Endothelial cell of umbilical vein (primary cell): ENCODE results near the gene MRPL54. TPM values are rescaled to one million over a fixed set of nuclear protein-coding genes. Genes with fewer than 3 reads are reported as not detected.

Experiments
- BruUV-seq: library from RNA; stranded (reverse); fragments of 400-500 nt; replicated peaks from 2 replicates; lab custom pipeline; 2021; lab: Mats Ljungman, UMichigan
- CTCF ChIA-PET: fragments of 300-600, 350-600 bp; sonication (Branson Sonifier 250); formaldehyde crosslinking; loops from one replicate; lab custom pipeline; 2021; ENCODE audit warnings: antibody characterized with exemption, inconsistent platforms; lab: Charles Lee
- POLR2A ChIA-PET: fragments of 300-600, 350-600 bp; sonication (Branson Sonifier 250); formaldehyde crosslinking; loops from one replicate; lab custom pipeline; 2021; ENCODE audit warnings: antibody characterized with exemption, inconsistent platforms; lab: Charles Lee
- DNase-seq: peaks from one replicate; pipeline ENCODE4 v3.0.0-alpha.2; 2011; ENCODE audit warnings: low read depth, low spot score
- FAIRE-seq: peaks from 2 replicates; lab custom pipeline; 2011; peaks lifted over from hg19 to GRCh38; lab: Jason Lieb, UNC
- H2AFZ ChIP-seq: 2 replicates; pipeline ENCODE4 v1.6.0; 2012; ENCODE audit warnings: low read depth, low read length, control low read depth, inconsistent platforms
- H3K27ac ChIP-seq: 2 replicates; pipeline ENCODE4 v1.5.1; 2011; ENCODE audit warnings: low read depth, mild to moderate bottlenecking, control low read depth, low read length, moderate library complexity; ENCODE audit not compliant: insufficient read depth
- H3K27me3 ChIP-seq, 2 experiments: 2 replicates each; pipeline versions ENCODE4 v1.6.0 to v1.6.1; 2011; ENCODE audit warnings: low read length in 2 of 2, mixed read lengths in 1 of 2; ENCODE audit not compliant: control insufficient read depth in 2 of 2, insufficient read depth in 2 of 2
- H3K36me3 ChIP-seq, 2 experiments: 2 replicates in 1 of 2; 3 replicates in 1 of 2; pipeline ENCODE4 v1.5.1; 2011; ENCODE audit warnings: low read length in 2 of 2, mild to moderate bottlenecking in 1 of 2, moderate library complexity in 1 of 2; ENCODE audit not compliant: control insufficient read depth in 2 of 2, insufficient read depth in 2 of 2; ENCODE audit errors: extremely low read depth in 1 of 2
- H3K4me1 ChIP-seq: 3 replicates; pipeline ENCODE4 v1.5.1; 2011; ENCODE audit warnings: mild to moderate bottlenecking, low read length; ENCODE audit not compliant: control insufficient read depth, insufficient read depth; ENCODE audit errors: extremely low read depth
- H3K4me2 ChIP-seq: 2 replicates; pipeline ENCODE4 v1.6.1; 2011; ENCODE audit warnings: low read length, control low read depth, mixed read lengths; ENCODE audit not compliant: insufficient read depth
- H3K4me3 ChIP-seq, 3 experiments: fragments of 200-600 bp in 1 of 3; sonication (generic), shearing (Covaris generic) in 1 of 3; replicated peaks in 1 of 3; 2 replicates each; pipeline ENCODE4 v1.5.1; 2011 to 2016; ENCODE audit warnings: control low read depth in 3 of 3, low read length in 3 of 3, mild to moderate bottlenecking in 2 of 3, inconsistent platforms in 1 of 3, low read depth in 1 of 3, moderate library complexity in 1 of 3; ENCODE audit not compliant: insufficient read depth in 1 of 3
- H3K79me2 ChIP-seq: 2 replicates; pipeline ENCODE4 v1.6.0; 2012; ENCODE audit warnings: low read length, inconsistent platforms; ENCODE audit not compliant: control insufficient read depth, insufficient read depth
- H3K9ac ChIP-seq: replicated peaks from 2 replicates; pipeline ENCODE3; 2011; ENCODE audit warnings: low read length, control low read depth; ENCODE audit not compliant: insufficient read depth; ENCODE audit errors: extremely low read depth
- H3K9me1 ChIP-seq: replicated peaks from 3 replicates; pipeline ENCODE4 v1.6.0; 2011; ENCODE audit warnings: mild to moderate bottlenecking, low read length; ENCODE audit not compliant: control insufficient read depth, insufficient read depth; ENCODE audit errors: extremely low read depth
- H3K9me3 ChIP-seq: replicated peaks from 2 replicates; pipeline ENCODE4 v1.5.1; 2012; ENCODE audit warnings: low read length, inconsistent platforms; ENCODE audit not compliant: control insufficient read depth, insufficient read depth
- H4K20me1 ChIP-seq: replicated peaks from 2 replicates; pipeline ENCODE3; 2011; ENCODE audit warnings: mild to moderate bottlenecking, low read length; ENCODE audit not compliant: control insufficient read depth, insufficient read depth; ENCODE audit errors: extremely low read depth
- CTCF ChIP-seq, 2 donors: IDR thresholded peaks; 1 replicate in 1 of 2; 2 replicates in 1 of 2; pipeline ENCODE4 v1.5.1; 2011; ENCODE audit warnings: low read length in 2 of 2, mild to moderate bottlenecking in 2 of 2, moderate library complexity in 2 of 2, control low read depth in 1 of 2, inconsistent platforms in 1 of 2, low read depth in 1 of 2; ENCODE audit not compliant: insufficient read depth in 1 of 2; ENCODE audit errors: extremely low read depth in 1 of 2
- EZH2 ChIP-seq: IDR thresholded peaks from 2 replicates; pipeline ENCODE4 v1.6.1; 2012; ENCODE audit warnings: borderline replicate concordance, low read depth, mild to moderate bottlenecking, moderate library complexity, low read length, inconsistent platforms; ENCODE audit not compliant: severe bottlenecking
- FOS ChIP-seq: IDR thresholded peaks from 2 replicates; pipeline ENCODE4 v1.6.1; 2011; ENCODE audit warnings: mild to moderate bottlenecking, low read length, moderate library complexity, borderline replicate concordance; ENCODE audit not compliant: insufficient read depth
- GATA2 ChIP-seq: IDR thresholded peaks from 2 replicates; pipeline ENCODE4 v1.7.0; 2011; ENCODE audit warnings: low read depth, mild to moderate bottlenecking, moderate library complexity, mixed read lengths, low read length; ENCODE audit not compliant: insufficient read length, insufficient read depth
- JUN ChIP-seq: IDR thresholded peaks from 2 replicates; pipeline ENCODE4 v1.6.1; 2011; ENCODE audit warnings: borderline replicate concordance, low read depth; ENCODE audit not compliant: insufficient read length, insufficient read depth
- MAX ChIP-seq: IDR thresholded peaks from 2 replicates; pipeline ENCODE4 v1.6.1; 2011; ENCODE audit not compliant: insufficient read depth, insufficient read length
- MYC ChIP-seq: IDR thresholded peaks from one replicate; pipeline ENCODE4 v1.6.1; 2011; ENCODE audit warnings: mild to moderate bottlenecking, low read depth, low read length
- POLR2A ChIP-seq: IDR thresholded peaks from 2 replicates; pipeline ENCODE4 v1.6.1; 2012; ENCODE audit warnings: low read depth, mild to moderate bottlenecking, control low read depth, low read length
- POLR2AphosphoS5 ChIP-seq: IDR thresholded peaks from 2 replicates; pipeline ENCODE4 v1.6.1; 2012; ENCODE audit warnings: low read depth, mild to moderate bottlenecking, control low read depth, low read length, moderate library complexity; ENCODE audit not compliant: insufficient read depth
- dilution Hi-C: fragments of 300-500 bp; cut with MboI; formaldehyde crosslinking; loops from one replicate; pipeline ENCODE4 v1.15.0; 2019; ENCODE audit warnings: low sequenced_read_pairs; ENCODE audit not compliant: extremely low pct_ligation_motif_present
- intact Hi-C: fragments of 100-400 bp; cut with micrococcal nuclease; formaldehyde crosslinking; loops from one replicate; pipeline ENCODE4 v1.10.0; 2022
- polyA plus RNA-seq, 4 experiments: library from polyadenylated mRNA; depleted of rRNA in 3 of 4; stranded (reverse) in 3 of 4; unstranded in 1 of 4; fragments of >200 nt; gene quantifications; 2 replicates each; pipeline versions ENCODE4 v1.2.1 to v1.2.3, GENCODE V29; 2011 to 2012; ENCODE audit warnings: missing spikeins in 1 of 4
- total RNA-seq: library from RNA; stranded (reverse); gene quantifications from 2 replicates; pipeline ENCODE4 v1.2.3, GENCODE V29; 2021

The MRPL54 gene
- total and polyA plus RNA-seq, 2 donors (not counting 3 experiments of a cell fraction or from before 2014, with no cell fraction given), result 76.3 to 93.1 TPM

- no TSS peak for BruUV-seq
- POLR2A ChIA-PET, result no interaction called here
- DNase-seq, result no peak
- Histone ChIP-seq H3K36me3 (peaks cover 0 to 8% of the 10 kb centered on the region in 2 experiments), H4K20me1 (no peaks in the 10 kb centered on the region), H3K4me3 (no peak overlapping the region), H3K9me1 (no peaks in the 10 kb centered on the region), H3K9me3 (no peaks in the 10 kb centered on the region), H3K27ac (no peak overlapping the region), H3K4me2 (no peak overlapping the region), H3K9ac (no peak overlapping the region), H3K79me2 (no peaks in the 10 kb centered on the region), H3K4me1 (no peaks in the 10 kb centered on the region), H3K27me3 (no peaks in the 10 kb centered on the region), H2AFZ (no peak overlapping the region)
- intact Hi-C loops, result no loop called here
- dilution Hi-C loops, result no loop called here
- CTCF ChIA-PET, result interaction anchor here (1.2 kb wide), 1 partner anchor 10 kb away, joined by 3 read pairs; no protein-coding TSS in a partner anchor
- no peak for FAIRE-seq
- TF ChIP-seq POLR2AphosphoS5, result no peak
- no peak for TF ChIP-seq FOS
- no peak for TF ChIP-seq JUN
- TF ChIP-seq EZH2, result no peak
- no peak for TF ChIP-seq POLR2A
- TF ChIP-seq GATA2, result no peak
- no peak for TF ChIP-seq MYC
- TF ChIP-seq MAX, result no peak
- no peak for TF ChIP-seq CTCF (IDR thresholded peaks at IDR 0.05; ENCODE audit: extremely low read depth in 1 of 2, insufficient read depth in 1 of 2, low read depth in 1 of 2, low read length in 2 of 2)
Measured at GRCh38 chr19:3745363-3746045, 17.0 kb upstream of the MRPL54 start.
